ENCODE results near the gene TADA2B.

- TF ChIP-seq CTCF (IDR thresholded peaks at IDR 0.05) (no peak), POLR2A (IDR thresholded peaks at IDR 0.05) (no peak)
Measured at GRCh38 chr4:7073526-7074390, 30.6 kb downstream of the TADA2B start.
